Testis (tissue), 3 donors: ENCODE data around the gene TTLL5. TPM values are rescaled to one million over a fixed set of nuclear protein-coding genes. Genes with fewer than 3 reads are reported as not detected.

Experiments used
- DNase-seq: peaks from one replicate; pipeline ENCODE4 v3.0.0-alpha.2; 2019
- H3K27ac ChIP-seq, 2 donors: fragments of 200-600 bp; sonication (generic); one replicate each; pipeline ENCODE4 v1.5.1; 2019
- H3K27me3 ChIP-seq: fragments of 200-600 bp; sonication (generic); one replicate; pipeline ENCODE4 v1.5.1; 2019
- H3K36me3 ChIP-seq: fragments of 200-600 bp; sonication (generic); one replicate; pipeline ENCODE4 v1.5.1; 2017; ENCODE audit warnings: low read depth; ENCODE audit errors: missing control alignments
- H3K4me1 ChIP-seq: fragments of 200-600 bp; sonication (generic); one replicate; pipeline ENCODE4 v1.5.1; 2019
- H3K4me3 ChIP-seq, 2 donors: fragments of 200-600 bp; sonication (generic); one replicate each; pipeline ENCODE4 v1.5.1; 2017 to 2019
- H3K9me3 ChIP-seq: fragments of 200-600 bp; sonication (generic); one replicate; pipeline ENCODE4 v1.5.1; 2017
- POLR2A ChIP-seq: fragments of 450-650 bp; IDR thresholded peaks from one replicate; pipeline ENCODE4 v1.6.1; 2017; ENCODE audit warnings: antibody characterized with exemption, mild to moderate bottlenecking, moderate library complexity
- WGBS, 2 donors: methylation state at CpG; one replicate each; pipeline ENCODE4 v1.1.5; 2018; 5-methylcytosine and 5-hydroxymethylcytosine counted together
- intact Hi-C: fragments of 100-400 bp; cut with DNase I; formaldehyde crosslinking; loops from one replicate; pipeline ENCODE4 v1.15.1; 2023; ENCODE audit warnings: low total_unique reads
- polyA plus RNA-seq: library from polyadenylated mRNA; stranded (reverse); fragments of 350-450 nt; fragmentation: Illumina TruSeq; extraction: RNeasy Lipid Tissue Mini Kit (QIAGEN cat#74804); gene quantifications from one replicate; pipeline ENCODE4 v1.2.3, GENCODE V29; 2014; ENCODE audit warnings: low read depth, low replicate concordance; ENCODE audit not compliant: insufficient read depth
- total RNA-seq, 2 donors: library from RNA; depleted of rRNA; stranded (reverse); fragments of >200 nt; gene quantifications; one replicate each; pipeline ENCODE4 v1.2.3, GENCODE V29; 2016
- TF ChIP-seq, protein P1 (sequence below), 3 experiments: fragments of 450-650 bp in 2 of 3; fragments of 200-600 bp in 1 of 3; sonication (generic) in 1 of 3; IDR thresholded peaks; one replicate each; pipeline ENCODE4 v1.5.1; 2016 to 2019; ENCODE audit warnings: antibody characterized with exemption in 3 of 3, mild to moderate bottlenecking in 2 of 3, moderate library complexity in 1 of 3

TTLL5 gene
- total and polyA plus RNA-seq, 3 donors from 2014 or later: 112 to 318 (median 155) TPM

DNA sequence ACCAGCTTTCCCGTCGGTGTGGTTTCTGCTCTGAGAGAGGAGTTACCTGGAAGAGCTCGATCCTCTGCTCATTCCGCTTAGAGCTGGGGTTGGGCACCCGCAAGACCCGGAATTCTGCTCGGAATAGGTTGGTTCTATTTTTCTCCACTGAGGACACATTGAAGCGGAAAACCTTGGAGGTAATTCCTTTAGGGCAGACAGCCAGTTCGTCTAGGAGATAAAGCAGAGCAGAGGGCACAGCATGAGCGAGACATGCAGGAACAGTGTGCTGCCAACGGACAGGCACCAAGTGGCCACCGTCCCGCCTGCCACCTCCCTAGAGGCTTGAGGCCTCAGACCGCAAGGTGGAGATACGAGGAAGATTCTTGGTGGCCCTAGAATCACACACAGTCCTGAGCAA lies 310.5 kb downstream of the TTLL5 start:
- Histone ChIP-seq H3K36me3 (no peaks in the 10 kb centered on the region), H3K27me3 (no peaks in the 10 kb centered on the region), H3K4me3 (no peak overlapping the region), H3K9me3 (no peaks in the 10 kb centered on the region), H3K27ac (no peak overlapping the region), H3K4me1 (peaks cover 4% of the 10 kb centered on the region)
- no peak for DNase-seq
- intact Hi-C loops: loop anchor here (10.0 kb wide), 2 partner anchors 67 to 177 kb away; no protein-coding TSS in a partner anchor
- TF ChIP-seq, protein P1, sequence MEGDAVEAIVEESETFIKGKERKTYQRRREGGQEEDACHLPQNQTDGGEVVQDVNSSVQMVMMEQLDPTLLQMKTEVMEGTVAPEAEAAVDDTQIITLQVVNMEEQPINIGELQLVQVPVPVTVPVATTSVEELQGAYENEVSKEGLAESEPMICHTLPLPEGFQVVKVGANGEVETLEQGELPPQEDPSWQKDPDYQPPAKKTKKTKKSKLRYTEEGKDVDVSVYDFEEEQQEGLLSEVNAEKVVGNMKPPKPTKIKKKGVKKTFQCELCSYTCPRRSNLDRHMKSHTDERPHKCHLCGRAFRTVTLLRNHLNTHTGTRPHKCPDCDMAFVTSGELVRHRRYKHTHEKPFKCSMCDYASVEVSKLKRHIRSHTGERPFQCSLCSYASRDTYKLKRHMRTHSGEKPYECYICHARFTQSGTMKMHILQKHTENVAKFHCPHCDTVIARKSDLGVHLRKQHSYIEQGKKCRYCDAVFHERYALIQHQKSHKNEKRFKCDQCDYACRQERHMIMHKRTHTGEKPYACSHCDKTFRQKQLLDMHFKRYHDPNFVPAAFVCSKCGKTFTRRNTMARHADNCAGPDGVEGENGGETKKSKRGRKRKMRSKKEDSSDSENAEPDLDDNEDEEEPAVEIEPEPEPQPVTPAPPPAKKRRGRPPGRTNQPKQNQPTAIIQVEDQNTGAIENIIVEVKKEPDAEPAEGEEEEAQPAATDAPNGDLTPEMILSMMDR (IDR thresholded peaks at IDR 0.05): no peak
- TF ChIP-seq POLR2A: no peak
- WGBS, 2 donors: 92 to 95% methylated on average over 13 to 15 of the region's 15 CpGs

DNA sequence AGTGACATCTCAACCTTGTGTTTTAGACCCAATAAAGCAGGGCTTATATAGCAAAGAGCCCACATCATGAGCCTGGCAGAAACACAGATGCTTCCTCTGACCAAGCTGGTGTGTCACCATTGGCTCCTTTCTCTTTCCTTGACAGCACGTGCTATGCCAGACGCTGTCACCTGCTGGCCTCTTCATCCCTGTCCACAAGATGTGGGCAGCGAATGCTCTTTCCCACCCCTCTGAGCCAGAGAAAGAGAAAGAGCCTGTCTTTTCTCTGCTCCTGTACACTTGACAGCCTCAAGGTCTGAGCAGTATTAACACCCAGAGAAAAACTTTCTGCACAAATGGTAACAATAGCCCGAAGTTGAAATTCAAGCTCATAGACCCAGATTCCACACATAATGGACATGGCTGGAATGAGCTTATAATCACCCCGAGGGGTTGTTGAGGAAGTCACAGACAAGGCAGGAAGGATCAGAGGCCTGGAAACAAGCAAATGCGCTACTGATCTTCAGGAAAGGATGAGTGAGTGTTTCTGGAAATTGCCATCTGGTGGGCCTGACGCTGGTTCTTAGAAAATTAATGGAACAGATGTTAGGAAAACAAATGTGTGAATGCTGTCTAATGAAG lies 311.9 kb downstream of the TTLL5 start:
- H3K4me3 ChIP-seq: no peak overlapping the region
- no peaks in the 10 kb centered on the region for H3K36me3 ChIP-seq
- no peaks in the 10 kb centered on the region for H3K9me3 ChIP-seq
- no peak overlapping the region for H3K27ac ChIP-seq
- H3K4me1 ChIP-seq: peaks cover 8% of the 10 kb centered on the region
- 57% methylated on average over 7 of the region's 7 CpGs for WGBS, 2 donors
- intact Hi-C loops: loop anchor here (10.0 kb wide), 2 partner anchors 68 to 178 kb away; no protein-coding TSS in a partner anchor
- DNase-seq: no peak
- TF ChIP-seq POLR2A: no peak
- TF ChIP-seq, protein P1 (IDR thresholded peaks at IDR 0.05): no peak
- no peaks in the 10 kb centered on the region for H3K27me3 ChIP-seq

DNA sequence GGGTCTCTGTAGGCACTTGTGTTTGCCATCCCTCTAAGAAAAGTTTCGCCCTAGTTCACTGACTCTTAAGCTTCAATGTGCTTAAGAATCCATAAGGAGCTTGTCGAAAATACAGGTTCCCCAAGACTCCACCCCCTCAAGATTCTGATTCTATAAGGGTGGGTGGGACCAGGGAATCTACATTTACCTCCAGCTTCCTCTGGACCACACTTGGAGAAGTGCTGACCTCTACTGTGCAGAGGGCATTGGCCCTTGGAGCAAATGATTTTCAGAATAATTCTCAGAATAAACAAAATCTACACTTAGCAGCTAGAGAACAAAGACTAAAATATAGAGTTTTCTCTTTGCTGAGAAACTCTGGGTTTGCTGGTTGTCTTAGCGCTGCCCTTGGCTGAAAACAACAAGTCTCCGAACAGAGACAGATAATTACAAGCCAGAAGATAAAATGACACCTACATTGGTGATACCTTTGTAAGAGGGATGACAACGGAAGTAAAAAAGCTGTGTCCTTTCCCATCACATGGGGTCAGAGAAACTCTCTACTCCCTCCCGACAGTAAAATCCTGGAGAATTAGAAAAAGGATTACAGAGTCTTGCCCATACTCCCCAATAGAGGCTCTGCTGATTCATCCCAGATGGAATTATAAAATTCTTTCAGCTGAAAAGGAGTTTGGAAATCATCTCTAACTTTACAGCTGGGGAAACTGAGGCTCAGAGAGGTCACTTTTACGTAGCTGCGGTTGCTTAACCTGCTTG lies 316.0 kb downstream of the TTLL5 start:
- Histone ChIP-seq H3K27ac (no peak overlapping the region), H3K4me1 (peaks cover 16% of the 10 kb centered on the region)

DNA sequence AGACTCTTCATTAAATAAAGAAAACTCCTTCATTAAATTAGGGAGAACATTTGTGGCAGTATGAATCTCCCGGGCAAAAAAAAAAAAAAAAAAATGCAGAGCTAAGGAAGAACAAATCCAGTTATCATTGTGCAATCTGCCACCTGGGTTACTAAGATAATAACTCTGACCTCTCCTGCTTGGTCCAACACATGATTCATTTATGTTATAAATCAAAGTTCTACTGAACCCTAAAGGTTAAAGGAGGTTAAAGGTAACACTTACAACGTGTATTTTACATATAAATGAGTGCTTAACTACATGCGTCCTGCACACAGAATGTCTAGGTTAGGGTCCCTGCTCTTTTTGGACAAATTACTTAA lies 316.5 kb downstream of the TTLL5 start:
- 59 to 69% methylated on average over 3 of the region's 3 CpGs for WGBS, 2 donors
- Histone ChIP-seq H3K36me3 (no peaks in the 10 kb centered on the region), H3K27ac (no peak overlapping the region), H3K4me3 (no peak overlapping the region), H3K9me3 (no peaks in the 10 kb centered on the region), H3K4me1 (peaks cover 16% of the 10 kb centered on the region), H3K27me3 (no peaks in the 10 kb centered on the region)
- no peak for TF ChIP-seq POLR2A
- TF ChIP-seq, protein P1 (IDR thresholded peaks at IDR 0.05): no peak
- intact Hi-C loops: loop anchor here (10.0 kb wide), 2 partner anchors 73 to 183 kb away; no protein-coding TSS in a partner anchor
- no peak for DNase-seq

More for the DNA sequence above, 316.0 kb downstream of the TTLL5 start:
- H3K4me3 ChIP-seq: no peak overlapping the region
- DNase-seq: no peak
- TF ChIP-seq, protein P1 (IDR thresholded peaks at IDR 0.05): no peak
- no peak for TF ChIP-seq POLR2A
- no peaks in the 10 kb centered on the region for H3K9me3 ChIP-seq
- intact Hi-C loops: loop anchor here (10.0 kb wide), 2 partner anchors 72 to 182 kb away; no protein-coding TSS in a partner anchor
- 55 to 60% methylated on average over 8 of the region's 8 CpGs for WGBS, 2 donors
- no peaks in the 10 kb centered on the region for H3K27me3 ChIP-seq
- H3K36me3 ChIP-seq: no peaks in the 10 kb centered on the region
